Measurements from ENCODE around the gene KCNMB1. TPM values are rescaled to one million over a fixed set of nuclear protein-coding genes. Genes with fewer than 3 reads are reported as not detected.

Gene KCNMB1
- polyA plus RNA-seq, 1 donor (not counting 4 experiments of a cell fraction or from before 2014, with no cell fraction given), result not detected

GRCh38 chr5:170355601-170356098, 33.5 kb downstream of the KCNMB1 start:
- dilution Hi-C loops (cut with MboI; ENCODE audit: extremely low pct_ligation_motif_present, low sequenced_read_pairs), result no loop called here
- H3K27me3 ChIP-seq (ENCODE audit: control insufficient read depth, extremely low read depth, insufficient read depth, low read length), result no peaks in the 10 kb centered on the region
- TF ChIP-seq EZH2 (IDR thresholded peaks at IDR 0.05; ENCODE audit: low read length) (no peak), CTCF (optimal IDR thresholded peaks at IDR 0.05 in 1 of 3, IDR thresholded peaks at IDR 0.05 in 1 of 3, conservative IDR thresholded peaks at IDR 0.05 in 1 of 3; ENCODE audit: extremely low read depth in 1 of 3, insufficient read depth in 2 of 3, low read length in 3 of 3) (no peak)
- H2AFZ ChIP-seq (ENCODE audit: control insufficient read depth, low read length), result no peak overlapping the region
- no peaks in the 10 kb centered on the region for H4K20me1 ChIP-seq (ENCODE audit: control insufficient read depth, extremely low read depth, insufficient read depth, low read length)
- no peaks in the 10 kb centered on the region for H3K36me3 ChIP-seq (ENCODE audit: control insufficient read depth in 2 of 2, extremely low read depth in 1 of 2, insufficient read depth in 2 of 2, low read length in 2 of 2)
- no peak overlapping the region for H3K4me2 ChIP-seq (ENCODE audit: control insufficient read depth, extremely low read depth, insufficient read depth, low read depth, low read length)
- H3K79me2 ChIP-seq (ENCODE audit: control insufficient read depth, insufficient read depth, low read length), result no peaks in the 10 kb centered on the region
- no peak overlapping the region for H3K9ac ChIP-seq (ENCODE audit: control insufficient read depth, extremely low read depth, insufficient read depth, low read length)
- DNase-seq (ENCODE audit: low read depth, low spot score) (no peak), FAIRE-seq (no peak)
- H3K9me1 ChIP-seq (ENCODE audit: control insufficient read depth, extremely low read depth, insufficient read depth, low read length), result no peaks in the 10 kb centered on the region
- H3K27ac ChIP-seq (ENCODE audit: control insufficient read depth, insufficient read depth, low read length), result no peak overlapping the region
- H3K4me1 ChIP-seq (ENCODE audit: control insufficient read depth, extremely low read depth, insufficient read depth, low read length), result no peaks in the 10 kb centered on the region
- no peaks in the 10 kb centered on the region for H3K9me3 ChIP-seq (ENCODE audit: control insufficient read depth, low read depth, low read length)
- H3K4me3 ChIP-seq (ENCODE audit: control insufficient read depth in 2 of 3, extremely low read depth in 1 of 3, insufficient read depth in 2 of 3, low read depth in 1 of 3, low read length in 3 of 3), result no peak overlapping the region

- FAIRE-seq (no peak), DNase-seq (ENCODE audit: low read depth, low spot score) (no peak)
- dilution Hi-C loops (cut with MboI; ENCODE audit: extremely low pct_ligation_motif_present, low sequenced_read_pairs), result no loop called here
- Histone ChIP-seq H3K4me3 (ENCODE audit: control insufficient read depth in 2 of 3, extremely low read depth in 1 of 3, insufficient read depth in 2 of 3, low read depth in 1 of 3, low read length in 3 of 3) (no peak overlapping the region), H3K9me3 (ENCODE audit: control insufficient read depth, low read depth, low read length) (no peaks in the 10 kb centered on the region), H4K20me1 (ENCODE audit: control insufficient read depth, extremely low read depth, insufficient read depth, low read length) (no peaks in the 10 kb centered on the region), H3K27me3 (ENCODE audit: control insufficient read depth, extremely low read depth, insufficient read depth, low read length) (no peaks in the 10 kb centered on the region), H3K79me2 (ENCODE audit: control insufficient read depth, insufficient read depth, low read length) (no peaks in the 10 kb centered on the region), H3K9ac (ENCODE audit: control insufficient read depth, extremely low read depth, insufficient read depth, low read length) (no peak overlapping the region), H2AFZ (ENCODE audit: control insufficient read depth, low read length) (no peak overlapping the region), H3K27ac (ENCODE audit: control insufficient read depth, insufficient read depth, low read length) (no peak overlapping the region), H3K4me2 (ENCODE audit: control insufficient read depth, extremely low read depth, insufficient read depth, low read depth, low read length) (no peak overlapping the region), H3K36me3 (ENCODE audit: control insufficient read depth in 2 of 2, extremely low read depth in 1 of 2, insufficient read depth in 2 of 2, low read length in 2 of 2) (no peaks in the 10 kb centered on the region), H3K4me1 (ENCODE audit: control insufficient read depth, extremely low read depth, insufficient read depth, low read length) (no peaks in the 10 kb centered on the region), H3K9me1 (ENCODE audit: control insufficient read depth, extremely low read depth, insufficient read depth, low read length) (no peaks in the 10 kb centered on the region)
- no peak for TF ChIP-seq CTCF (optimal IDR thresholded peaks at IDR 0.05 in 1 of 3, IDR thresholded peaks at IDR 0.05 in 1 of 3, conservative IDR thresholded peaks at IDR 0.05 in 1 of 3; ENCODE audit: extremely low read depth in 1 of 3, insufficient read depth in 2 of 3, low read length in 3 of 3)
- no peak for TF ChIP-seq EZH2 (IDR thresholded peaks at IDR 0.05; ENCODE audit: low read length)
Measured at GRCh38 chr5:170353961-170354360, 35.2 kb downstream of the KCNMB1 start.
